ENCODE results near the gene ZNF614. TPM values are rescaled to one million over a fixed set of nuclear protein-coding genes. Genes with fewer than 3 reads are reported as not detected.
"Not testable (repeated sequence)": the region's sequence is repeated elsewhere in the genome, so short reads cannot be mapped to it uniquely, and the experiment has no call there.

ZNF614 gene
- total RNA-seq, 1 donor from 2014 or later, result 9.9 TPM

GRCh38 chr19:51986309-51987291 is 41.6 kb downstream of the ZNF614 start, which contains the start of gene ZNF350:
TSS of gene ZNF350 (minus strand) at chr19:51986840. CDS start at chr19:51974360, 12,480 bp downstream.
- no peaks in the 10 kb centered on the region for H3K4me1 ChIP-seq (ENCODE audit: insufficient read depth, low read length)
- no peaks in the 10 kb centered on the region for H3K36me3 ChIP-seq (ENCODE audit: insufficient read depth, low read length)
- H3K36me3 Mint-ChIP-seq (ENCODE audit: low read depth, unreplicated experiment), result peaks cover 22% of the 10 kb centered on the region
- peak within 1 kb of the TSS; percentile 94 for H3K4me2 ChIP-seq (ENCODE audit: low read length)
- peak within 1 kb of the TSS; percentile 76 for H3K27ac ChIP-seq (ENCODE audit: low read depth, low read length)
- peak; percentile 87 for FAIRE-seq
- H3K4me3 Mint-ChIP-seq (ENCODE audit: unreplicated experiment), result peak within 1 kb of the TSS; percentile 98
- H3K9ac ChIP-seq (ENCODE audit: low read length), result peak within 1 kb of the TSS; percentile 95
- peak within 1 kb of the TSS; percentile 91 for H2AFZ ChIP-seq (ENCODE audit: low read depth, low read length)
- TF ChIP-seq EZH2 (IDR thresholded peaks at IDR 0.05; ENCODE audit: insufficient read depth, low read length), result no peak
- TF ChIP-seq CTCF (IDR thresholded peaks at IDR 0.05; ENCODE audit: insufficient read depth, low read depth, low read length), result no peak
- H3K27ac Mint-ChIP-seq (ENCODE audit: unreplicated experiment), result peak within 1 kb of the TSS; percentile 88
- H3K4me3 ChIP-seq (ENCODE audit: insufficient read depth, low read depth, low read length), result peak within 1 kb of the TSS; percentile 100
- peaks cover 47% of the 10 kb centered on the region for H3K79me2 ChIP-seq (ENCODE audit: insufficient read depth, low read length)
- H3K4me1 Mint-ChIP-seq (ENCODE audit: low read depth, unreplicated experiment), result no peaks in the 10 kb centered on the region
- peaks cover 44% of the 10 kb centered on the region for H3K9me3 Mint-ChIP-seq (ENCODE audit: unreplicated experiment)
- peaks cover 23% of the 10 kb centered on the region for H3K9me3 ChIP-seq (ENCODE audit: insufficient read depth, low read depth, low read length)
- DNase-seq (ENCODE audit: low read depth), result peak; percentile 97
- no peaks in the 10 kb centered on the region for H3K27me3 ChIP-seq (ENCODE audit: insufficient read depth, low read length)
- H3K27me3 Mint-ChIP-seq (ENCODE audit: low read depth, unreplicated experiment), result no peaks in the 10 kb centered on the region
- no peaks in the 10 kb centered on the region for H4K20me1 ChIP-seq (ENCODE audit: insufficient read depth, low read length)

DNA sequence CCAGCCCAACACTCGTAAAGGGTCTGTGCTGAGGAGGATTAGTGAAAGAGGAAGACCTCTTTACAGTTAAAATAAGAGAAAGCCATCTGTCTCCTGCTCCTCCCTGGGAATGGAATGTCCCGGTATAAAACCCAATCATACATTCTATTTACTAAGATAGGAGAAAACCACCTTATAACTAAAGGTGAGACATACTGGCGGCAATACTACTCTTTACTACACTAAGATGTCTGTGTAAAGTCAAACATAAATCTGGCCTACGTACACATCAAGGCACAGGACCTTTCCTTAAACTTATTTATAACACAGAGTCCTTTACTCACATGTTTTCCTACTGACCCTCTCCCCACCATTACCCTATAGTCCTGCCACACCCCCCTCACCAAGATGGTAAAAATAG is 44.8 kb downstream of the ZNF614 start:
- H3K27ac Mint-ChIP-seq (ENCODE audit: unreplicated experiment), result no peak overlapping the region
- DNase-seq (ENCODE audit: low read depth), result no peak

DNA sequence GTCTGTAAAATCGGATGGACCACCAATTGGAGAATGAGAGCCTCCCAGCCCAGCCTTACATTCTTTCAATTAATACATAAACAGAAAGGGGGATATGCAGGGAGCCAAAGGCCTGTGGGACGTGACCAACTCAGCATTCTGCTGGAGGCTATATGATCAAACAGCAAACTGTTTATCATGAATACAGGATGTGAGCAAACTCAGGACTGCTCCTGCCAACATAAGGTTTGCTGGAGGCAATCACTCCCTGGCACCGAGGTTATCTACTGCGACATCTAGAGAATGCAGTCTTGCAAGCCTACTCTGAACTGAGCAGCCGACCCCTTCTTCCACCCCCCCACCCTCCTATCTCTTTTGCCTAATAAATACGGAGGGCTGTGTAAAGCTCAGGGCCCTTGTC is 47.3 kb downstream of the ZNF614 start:
- H3K36me3 ChIP-seq (ENCODE audit: insufficient read depth, low read length); H3K4me3 ChIP-seq (ENCODE audit: insufficient read depth, low read depth, low read length); H3K27ac ChIP-seq (ENCODE audit: low read depth, low read length); H3K27me3 ChIP-seq (ENCODE audit: insufficient read depth, low read length); H3K4me2 ChIP-seq (ENCODE audit: low read length); H3K4me1 ChIP-seq (ENCODE audit: insufficient read depth, low read length); H2AFZ ChIP-seq (ENCODE audit: low read depth, low read length); H3K27ac Mint-ChIP-seq (ENCODE audit: unreplicated experiment); FAIRE-seq; H3K27me3 Mint-ChIP-seq (ENCODE audit: low read depth, unreplicated experiment); H4K20me1 ChIP-seq (ENCODE audit: insufficient read depth, low read length); H3K9ac ChIP-seq (ENCODE audit: low read length); H3K4me3 Mint-ChIP-seq (ENCODE audit: unreplicated experiment); H3K4me1 Mint-ChIP-seq (ENCODE audit: low read depth, unreplicated experiment); DNase-seq (ENCODE audit: low read depth): not testable (repeated sequence)
- Mint-ChIP-seq H3K9me3 (ENCODE audit: unreplicated experiment) (peaks cover 32% of the 10 kb centered on the region), H3K36me3 (ENCODE audit: low read depth, unreplicated experiment) (peaks cover 38% of the 10 kb centered on the region)
- Histone ChIP-seq H3K79me2 (ENCODE audit: insufficient read depth, low read length) (peaks cover 76% of the 10 kb centered on the region), H3K9me3 (ENCODE audit: insufficient read depth, low read depth, low read length) (peaks cover 11% of the 10 kb centered on the region)

More for the DNA sequence above, 44.8 kb downstream of the ZNF614 start:
- Mint-ChIP-seq H3K36me3 (ENCODE audit: low read depth, unreplicated experiment) (peaks cover 25% of the 10 kb centered on the region), H3K4me1 (ENCODE audit: low read depth, unreplicated experiment) (no peaks in the 10 kb centered on the region), H3K4me3 (ENCODE audit: unreplicated experiment) (no peak overlapping the region), H3K9me3 (ENCODE audit: unreplicated experiment) (peaks cover 33% of the 10 kb centered on the region), H3K27me3 (ENCODE audit: low read depth, unreplicated experiment) (no peaks in the 10 kb centered on the region)
- TF ChIP-seq EZH2 (IDR thresholded peaks at IDR 0.05; ENCODE audit: insufficient read depth, low read length) (no peak), CTCF (IDR thresholded peaks at IDR 0.05; ENCODE audit: insufficient read depth, low read depth, low read length) (no peak)
- FAIRE-seq, result no peak
- Histone ChIP-seq H4K20me1 (ENCODE audit: insufficient read depth, low read length) (no peaks in the 10 kb centered on the region), H3K4me3 (ENCODE audit: insufficient read depth, low read depth, low read length) (no peak overlapping the region), H2AFZ (ENCODE audit: low read depth, low read length) (no peak overlapping the region), H3K9ac (ENCODE audit: low read length) (no peak overlapping the region), H3K4me2 (ENCODE audit: low read length) (no peak overlapping the region), H3K27ac (ENCODE audit: low read depth, low read length) (no peak overlapping the region), H3K4me1 (ENCODE audit: insufficient read depth, low read length) (no peaks in the 10 kb centered on the region), H3K36me3 (ENCODE audit: insufficient read depth, low read length) (no peaks in the 10 kb centered on the region), H3K79me2 (ENCODE audit: insufficient read depth, low read length) (peaks cover 75% of the 10 kb centered on the region), H3K27me3 (ENCODE audit: insufficient read depth, low read length) (no peaks in the 10 kb centered on the region), H3K9me3 (ENCODE audit: insufficient read depth, low read depth, low read length) (peaks cover 12% of the 10 kb centered on the region)
